Measurements from ENCODE around the gene POTEJ.
"Not testable (repeated sequence)": the region's sequence is repeated elsewhere in the genome, so short reads cannot be mapped to it uniquely, and the experiment has no call there.

POTEJ gene

DNA sequence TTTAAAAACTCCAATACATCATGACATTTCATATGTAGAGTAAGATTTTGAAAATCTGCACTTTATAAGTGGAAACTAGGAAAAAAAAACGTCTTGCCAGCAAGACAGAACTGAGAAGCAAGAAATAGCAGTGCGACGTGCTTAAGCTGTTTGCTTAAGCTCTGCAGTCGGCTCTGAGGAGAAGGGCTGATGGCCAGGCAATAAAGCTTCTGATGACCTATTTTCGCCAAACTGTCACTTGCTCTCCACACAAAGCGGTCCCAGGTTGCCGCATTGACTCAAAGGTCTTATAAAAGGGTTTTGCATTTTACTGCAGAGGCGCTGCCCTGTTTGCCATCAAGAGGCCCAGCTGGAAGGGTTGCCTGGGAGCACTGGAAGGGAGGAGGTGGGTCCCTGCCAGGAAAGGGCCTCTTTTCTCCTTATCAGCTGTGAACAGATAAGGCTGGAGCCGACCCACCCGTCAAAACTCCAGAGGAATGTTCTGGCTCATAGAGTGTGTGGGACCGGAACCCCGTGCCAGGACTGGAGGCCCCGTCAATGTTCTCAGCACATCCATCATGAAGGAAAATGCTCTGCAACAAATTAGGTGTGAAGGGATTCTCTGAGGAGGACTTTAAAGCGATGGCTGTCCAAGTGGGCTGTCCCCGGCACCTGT, 9.5 kb upstream of the POTEJ start:
- not testable (repeated sequence) for DNase-seq (ENCODE audit: low read depth)

DNA sequence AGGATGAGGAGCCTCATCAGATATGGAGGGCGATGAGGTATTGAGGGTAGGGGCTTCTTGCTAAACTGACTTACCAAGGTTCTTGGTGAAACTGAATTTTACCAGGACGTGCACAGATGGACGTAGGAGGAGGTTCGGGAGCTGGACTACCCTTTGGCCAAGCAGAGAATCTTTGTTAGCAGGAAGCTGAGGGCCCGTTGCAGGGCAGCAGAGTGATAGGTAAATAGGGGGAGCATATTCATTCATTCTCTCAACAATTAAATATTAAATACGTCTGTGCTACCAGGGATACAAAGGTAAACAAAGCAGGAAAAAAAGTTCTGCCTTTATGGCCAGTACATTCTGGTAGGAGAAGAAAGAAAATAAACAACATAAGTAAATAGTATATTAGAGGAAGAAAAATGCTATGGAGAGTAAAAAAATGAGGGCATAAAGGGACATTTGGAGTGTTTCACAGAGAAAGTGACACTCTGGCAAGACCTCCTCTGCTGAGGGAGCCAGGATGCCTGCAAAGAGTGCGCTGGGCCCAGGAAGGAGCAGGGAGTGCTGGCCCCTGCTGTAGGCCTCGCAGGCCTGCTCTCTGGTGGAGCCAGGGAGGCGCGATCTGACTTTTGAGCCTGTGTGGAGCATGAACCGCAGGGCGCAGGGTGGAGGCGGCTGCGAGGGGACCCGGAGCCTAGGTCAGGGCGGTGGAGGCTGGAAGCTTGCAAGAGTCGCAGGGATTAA, 2.8 kb upstream of the POTEJ start:
- not testable (repeated sequence) for DNase-seq (ENCODE audit: low read depth)

DNA sequence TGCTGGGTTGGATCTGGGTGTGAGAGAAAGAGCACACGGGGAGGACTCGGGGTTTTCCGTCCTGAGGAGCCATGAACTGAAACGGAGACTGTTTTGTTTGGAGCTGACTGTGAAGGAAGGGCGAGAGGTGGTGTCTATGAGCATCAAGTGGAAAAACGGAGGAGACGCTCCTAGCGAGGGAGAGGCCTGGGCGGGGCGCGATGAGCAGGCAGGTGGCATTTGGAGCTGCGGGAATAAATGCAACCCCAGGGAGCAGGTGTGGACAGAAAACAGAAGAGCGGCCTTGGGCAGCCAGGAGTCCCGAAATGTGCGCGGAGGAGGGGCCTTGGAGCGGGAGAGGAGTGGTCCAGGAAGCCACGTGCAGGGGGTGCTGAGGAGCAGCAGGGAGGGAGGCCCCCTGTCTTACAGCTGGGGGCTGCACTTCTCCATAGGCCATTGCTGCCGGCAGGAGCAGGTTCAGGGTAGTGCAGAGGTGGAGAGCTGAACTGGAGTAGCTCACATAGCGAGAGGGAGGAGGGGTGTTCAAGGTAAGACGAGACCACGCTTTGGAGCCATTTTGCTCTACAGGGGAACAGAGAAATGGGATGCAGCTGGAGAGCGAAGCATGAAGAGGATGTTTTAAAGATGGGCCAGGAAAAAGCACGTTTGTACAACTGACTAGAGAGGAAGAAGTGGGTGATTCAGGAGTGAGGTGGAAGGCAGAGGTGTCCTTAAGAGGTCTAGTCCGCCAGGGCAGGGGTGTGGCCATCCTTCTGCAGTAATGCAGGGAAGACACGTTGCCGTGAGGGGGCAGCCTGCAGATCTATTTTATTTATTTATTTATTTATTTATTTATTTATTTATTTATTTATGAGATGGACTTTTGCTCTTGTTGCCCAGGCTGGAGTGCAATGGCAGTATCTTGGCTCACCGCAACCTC, 2.0 kb upstream of the POTEJ start:
- DNase-seq (ENCODE audit: low read depth): not testable (repeated sequence)

DNA sequence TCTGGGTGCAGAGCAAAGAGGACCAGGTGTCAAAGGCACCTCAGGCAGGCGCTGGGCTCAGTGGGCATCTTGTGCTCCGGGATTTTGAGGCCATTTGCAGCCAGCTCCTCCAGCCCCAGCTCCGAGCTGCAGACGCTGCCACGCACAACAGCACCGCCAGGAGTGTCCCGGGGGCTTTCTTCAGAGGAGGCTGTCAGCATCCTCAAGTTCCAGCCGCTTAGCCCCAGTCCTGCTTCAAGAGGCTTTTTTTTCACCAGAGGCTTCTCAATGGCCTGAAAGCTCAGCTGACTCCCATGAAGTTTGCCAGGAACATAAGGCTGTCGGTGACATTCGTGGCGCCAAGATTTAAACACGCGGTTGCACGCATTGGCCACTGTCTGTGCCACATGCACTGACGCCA, 754 bp upstream of the POTEJ start:
- not testable (repeated sequence) for DNase-seq (ENCODE audit: low read depth)

DNA sequence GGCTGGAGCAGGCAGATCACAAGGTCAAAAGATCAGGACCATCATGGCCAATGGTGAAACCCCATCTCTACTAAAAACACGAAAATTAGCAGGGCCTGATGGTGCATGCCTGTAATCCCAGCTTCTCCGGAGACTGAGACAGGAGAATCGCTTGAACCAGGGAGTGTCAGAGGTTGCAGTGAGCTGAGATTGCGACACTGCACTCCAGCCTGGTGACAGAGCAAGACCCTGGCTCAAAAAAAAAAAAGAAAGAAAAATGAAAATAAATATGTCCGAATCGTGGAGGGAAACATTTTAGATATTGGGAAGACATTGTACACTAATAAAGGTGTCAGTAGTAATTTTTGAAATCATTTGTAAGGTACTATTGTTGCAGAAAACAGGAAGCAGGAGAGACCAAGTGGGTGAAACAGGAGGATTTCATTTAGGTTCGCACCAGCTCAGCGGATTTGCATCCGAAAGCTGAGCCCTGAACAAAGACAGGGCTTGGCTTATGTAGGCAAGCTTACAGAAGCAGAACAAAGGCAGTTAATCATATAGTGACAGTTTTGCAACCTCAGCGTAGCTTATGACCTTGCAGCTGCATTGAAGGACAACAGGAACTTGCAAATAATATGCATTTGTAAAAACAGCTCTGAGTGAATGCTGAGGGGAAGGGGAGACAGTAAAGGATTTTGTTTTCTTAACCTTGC, 17.7 kb downstream of the POTEJ start:
- not testable (repeated sequence) for DNase-seq (ENCODE audit: low read depth)

DNA sequence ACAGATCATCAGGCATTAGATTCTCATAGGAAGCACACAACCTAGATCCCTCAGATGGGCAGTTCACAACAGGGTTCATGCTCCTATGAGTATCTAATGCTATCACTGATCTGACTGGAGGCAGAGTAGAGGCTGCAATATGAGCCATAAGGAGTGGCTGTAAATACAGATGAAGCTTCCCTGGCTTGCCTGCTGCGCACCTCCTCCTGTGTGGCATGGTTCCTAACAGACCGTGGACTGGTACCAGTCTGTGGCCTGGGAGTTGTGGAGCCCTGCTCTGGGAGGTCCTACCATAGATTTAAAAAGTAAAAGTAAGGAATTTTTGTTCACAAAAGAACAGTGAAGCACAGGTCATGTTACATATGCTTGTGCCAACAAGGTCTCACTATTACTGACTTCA, 27.7 kb downstream of the POTEJ start:
- DNase-seq (ENCODE audit: low read depth): not testable (repeated sequence)

DNA sequence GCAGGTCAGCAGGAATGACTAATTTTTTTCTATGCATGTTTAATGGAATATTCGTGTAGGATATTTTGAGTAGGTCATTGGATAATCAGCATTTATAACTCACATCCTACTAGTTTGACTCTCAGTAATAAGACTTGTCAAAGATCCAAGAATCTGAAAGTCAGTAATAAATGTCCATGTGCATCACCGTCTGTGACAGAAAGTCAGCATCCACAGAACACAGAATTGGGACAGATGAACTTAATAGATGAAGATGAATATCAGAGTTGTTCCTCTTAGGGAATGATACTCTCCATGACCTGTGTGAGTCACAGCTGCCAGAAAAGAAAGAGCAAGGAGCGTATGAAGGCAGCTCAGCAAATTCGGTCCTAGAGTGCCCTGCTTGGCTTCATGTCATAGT, 30.4 kb downstream of the POTEJ start:
- not testable (repeated sequence) for DNase-seq (ENCODE audit: low read depth)

DNA sequence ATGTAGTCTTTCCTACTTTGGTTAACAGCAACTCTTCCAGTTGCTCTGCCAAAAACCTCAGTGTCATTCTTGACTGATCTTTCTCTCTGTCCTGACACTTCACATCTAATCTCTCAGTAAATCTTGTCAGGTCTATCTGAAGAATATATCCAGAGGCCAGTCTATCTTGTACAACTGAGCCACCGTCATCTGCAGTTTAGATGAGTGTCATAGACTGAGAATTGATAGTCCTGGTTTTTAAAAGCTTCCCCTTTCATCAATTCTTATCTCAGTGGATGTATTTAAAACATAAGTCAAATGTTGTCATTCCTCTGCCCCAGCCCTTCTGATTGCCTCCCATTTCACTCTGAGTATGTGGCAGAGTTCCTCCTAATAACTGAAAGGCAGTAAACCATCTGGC, 38.0 kb downstream of the POTEJ start:
- not testable (repeated sequence) for DNase-seq (ENCODE audit: low read depth)

DNA sequence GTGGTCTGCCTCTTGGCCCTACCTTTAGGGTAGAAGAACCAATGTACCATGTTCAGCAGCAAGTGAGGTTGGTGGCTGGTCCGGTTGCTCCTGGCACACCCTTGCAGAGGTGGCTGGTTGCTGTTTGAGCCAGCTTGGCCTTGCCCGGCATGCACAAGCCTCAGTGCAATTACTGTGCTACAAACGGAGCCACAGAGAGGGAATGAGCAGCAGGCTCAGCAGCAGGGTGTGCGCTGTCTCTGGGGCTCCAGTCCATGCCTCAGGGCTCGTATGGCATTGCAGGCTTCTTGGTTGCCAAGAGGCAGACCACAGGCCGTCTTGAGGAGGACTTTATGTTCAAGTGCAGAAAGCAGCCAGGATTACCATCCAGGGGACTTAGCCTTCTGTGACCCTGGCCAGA, 53.3 kb downstream of the POTEJ start:
- not testable (repeated sequence) for DNase-seq (ENCODE audit: low read depth)

DNA sequence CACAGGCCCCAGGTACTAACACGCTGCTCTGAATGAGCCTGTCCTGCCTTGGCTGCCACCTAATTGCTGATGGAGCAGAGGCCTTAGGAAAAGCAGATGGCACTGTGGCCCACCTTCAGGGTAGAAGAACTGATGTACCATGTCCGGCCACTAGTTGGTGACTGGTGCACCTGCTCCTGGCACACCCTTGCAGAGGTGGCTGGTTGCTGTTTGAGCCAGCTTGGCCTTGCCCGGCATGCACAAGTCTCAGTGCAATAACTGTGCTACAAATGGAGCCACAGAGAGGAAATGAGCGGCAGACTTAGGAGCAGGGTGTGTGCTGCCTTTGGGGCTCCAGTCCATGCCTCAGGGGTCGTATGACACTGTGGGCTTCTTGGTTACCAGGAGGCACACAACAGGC, 54.4 kb downstream of the POTEJ start:
- not testable (repeated sequence) for DNase-seq (ENCODE audit: low read depth)

DNA sequence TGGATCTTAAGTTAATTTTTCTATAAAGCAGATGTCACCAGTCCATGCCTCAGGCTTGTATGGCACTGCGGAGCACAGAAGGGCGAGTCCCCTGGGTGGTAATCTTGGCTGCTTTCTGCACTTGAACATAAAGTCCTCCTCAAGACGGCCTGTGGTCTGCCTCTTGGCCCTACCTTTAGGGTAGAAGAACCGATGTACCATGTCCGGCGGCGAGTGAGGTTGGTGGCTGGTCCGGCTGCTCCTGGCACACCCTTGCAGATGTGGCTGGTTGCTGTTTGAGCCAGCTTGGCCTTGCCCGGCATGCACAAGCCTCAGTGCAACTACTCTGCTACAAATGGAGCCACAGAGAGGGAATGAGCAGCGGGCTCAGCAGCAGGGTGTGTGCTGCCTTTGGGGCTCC, 56.3 kb downstream of the POTEJ start:
- not testable (repeated sequence) for DNase-seq (ENCODE audit: low read depth)

DNA sequence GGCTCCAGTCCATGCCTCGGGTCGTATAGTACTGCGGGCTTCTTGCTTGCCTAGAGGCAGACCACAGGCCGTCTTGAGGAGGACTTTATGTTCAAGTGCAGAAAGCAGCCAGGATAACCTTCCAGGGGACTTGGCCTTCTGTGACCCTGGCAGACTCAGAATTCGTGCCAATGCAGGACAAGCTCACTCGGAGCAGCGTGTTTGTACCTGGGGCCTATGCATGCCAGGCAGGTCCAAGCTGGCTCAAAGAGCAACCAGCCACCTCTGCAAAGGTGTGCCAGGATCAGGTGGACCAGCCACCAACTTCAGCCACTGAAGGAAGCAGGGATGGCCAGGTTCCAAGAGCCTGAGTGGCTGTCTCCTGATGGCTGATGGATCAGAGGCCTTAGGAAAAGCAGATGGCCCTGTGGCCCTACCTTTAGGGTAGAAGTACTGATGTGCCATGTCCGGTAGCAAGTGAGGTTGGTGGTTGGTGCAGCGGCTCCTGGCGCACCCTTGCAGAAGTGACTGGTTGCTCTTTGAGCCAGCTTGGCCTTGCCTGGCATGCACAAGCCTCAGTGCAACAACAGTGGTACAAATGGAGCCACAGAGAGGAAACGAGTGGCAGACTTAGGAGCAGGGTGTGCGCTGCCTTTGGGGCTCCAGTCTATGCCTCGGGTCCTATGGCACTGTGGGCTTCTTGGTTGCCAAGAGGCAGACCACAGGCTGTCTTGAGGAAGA, 58.9 kb downstream of the POTEJ start:
- DNase-seq (ENCODE audit: low read depth): not testable (repeated sequence)

DNA sequence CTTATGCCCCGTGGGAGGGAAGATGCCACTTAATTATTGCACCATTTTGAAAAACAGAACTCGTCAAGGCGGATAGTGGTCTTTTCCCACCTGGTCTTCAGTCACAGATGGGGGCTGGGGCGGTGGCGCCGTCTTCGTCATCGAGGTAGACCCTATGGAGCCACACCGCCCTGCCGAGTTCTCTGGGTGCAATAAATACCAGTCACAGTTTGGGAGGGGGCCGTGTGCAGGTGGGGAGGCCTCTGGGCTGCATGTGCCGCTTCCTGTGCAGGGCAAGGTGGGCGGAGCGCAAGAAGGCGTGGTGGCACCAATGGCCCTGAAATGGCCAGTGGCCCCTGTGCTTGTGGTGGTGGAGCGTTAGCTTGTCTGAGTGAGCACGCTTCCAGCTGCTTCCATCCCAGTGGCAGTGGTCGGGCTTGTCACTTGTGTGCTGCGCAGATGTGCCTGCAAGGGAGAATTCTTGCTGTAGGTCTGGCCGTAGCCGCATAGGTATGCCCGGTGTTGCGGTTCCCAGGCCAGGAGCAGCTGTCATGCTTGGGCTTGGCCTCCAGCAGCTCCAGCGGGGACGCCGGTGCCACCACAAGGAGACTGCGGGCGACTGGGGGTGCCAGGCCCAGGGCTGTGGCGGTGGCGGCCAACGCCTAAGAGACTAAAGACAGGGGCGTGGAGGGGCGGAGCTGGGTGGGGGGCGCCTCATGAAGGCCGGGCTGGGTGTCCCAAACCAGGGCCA, 81.0 kb downstream of the POTEJ start:
- DNase-seq (ENCODE audit: low read depth): not testable (repeated sequence)

DNA sequence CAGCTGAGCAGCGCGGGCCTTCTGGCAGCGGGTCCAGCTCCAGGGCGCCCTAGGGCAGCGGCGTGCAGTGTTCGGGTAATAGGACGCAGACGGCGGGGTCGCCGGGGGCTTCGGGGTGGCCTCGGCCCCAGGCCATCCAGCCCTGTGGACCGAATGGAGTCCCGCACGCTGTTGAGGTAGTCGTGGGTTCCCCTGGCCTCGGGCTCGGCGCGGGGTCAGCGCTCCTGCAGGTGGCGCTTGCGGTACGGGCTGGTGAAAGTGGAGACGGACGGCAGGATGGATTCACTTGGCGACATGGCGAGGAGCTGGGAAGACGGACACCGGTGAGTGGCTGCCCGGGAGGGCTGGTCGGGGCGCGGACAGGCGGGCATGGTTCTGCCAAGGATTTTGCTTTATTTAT, 82.2 kb downstream of the POTEJ start:
- DNase-seq (ENCODE audit: low read depth): peak; percentile 0

DNA sequence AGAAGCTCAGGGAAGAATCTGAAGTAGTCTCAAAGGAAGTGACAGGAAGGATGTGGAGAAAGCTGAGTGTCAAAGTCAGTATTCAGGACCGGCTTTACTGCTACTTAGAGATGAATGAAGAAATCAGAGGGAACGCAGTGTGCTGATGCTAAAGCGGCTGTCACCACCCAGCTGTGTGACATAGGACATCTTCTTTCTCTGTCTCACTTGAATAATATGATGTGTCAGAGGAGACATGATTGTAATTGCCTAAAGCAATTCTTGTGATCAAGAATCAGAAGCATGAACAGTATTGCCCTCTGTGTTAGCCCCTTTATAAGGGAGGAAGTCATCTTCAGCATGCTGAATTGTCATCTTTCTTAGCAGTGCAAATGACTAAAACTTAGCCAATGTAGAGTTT, 92.0 kb downstream of the POTEJ start:
- DNase-seq (ENCODE audit: low read depth): not testable (repeated sequence)

All from amniotic epithelial cell (primary cell).